ENCODE results near the gene USH1G. TPM values are rescaled to one million over a fixed set of nuclear protein-coding genes. Genes with fewer than 3 reads are reported as not detected.

The USH1G gene
- not detected in 2 replicates for total RNA-seq

DNA sequence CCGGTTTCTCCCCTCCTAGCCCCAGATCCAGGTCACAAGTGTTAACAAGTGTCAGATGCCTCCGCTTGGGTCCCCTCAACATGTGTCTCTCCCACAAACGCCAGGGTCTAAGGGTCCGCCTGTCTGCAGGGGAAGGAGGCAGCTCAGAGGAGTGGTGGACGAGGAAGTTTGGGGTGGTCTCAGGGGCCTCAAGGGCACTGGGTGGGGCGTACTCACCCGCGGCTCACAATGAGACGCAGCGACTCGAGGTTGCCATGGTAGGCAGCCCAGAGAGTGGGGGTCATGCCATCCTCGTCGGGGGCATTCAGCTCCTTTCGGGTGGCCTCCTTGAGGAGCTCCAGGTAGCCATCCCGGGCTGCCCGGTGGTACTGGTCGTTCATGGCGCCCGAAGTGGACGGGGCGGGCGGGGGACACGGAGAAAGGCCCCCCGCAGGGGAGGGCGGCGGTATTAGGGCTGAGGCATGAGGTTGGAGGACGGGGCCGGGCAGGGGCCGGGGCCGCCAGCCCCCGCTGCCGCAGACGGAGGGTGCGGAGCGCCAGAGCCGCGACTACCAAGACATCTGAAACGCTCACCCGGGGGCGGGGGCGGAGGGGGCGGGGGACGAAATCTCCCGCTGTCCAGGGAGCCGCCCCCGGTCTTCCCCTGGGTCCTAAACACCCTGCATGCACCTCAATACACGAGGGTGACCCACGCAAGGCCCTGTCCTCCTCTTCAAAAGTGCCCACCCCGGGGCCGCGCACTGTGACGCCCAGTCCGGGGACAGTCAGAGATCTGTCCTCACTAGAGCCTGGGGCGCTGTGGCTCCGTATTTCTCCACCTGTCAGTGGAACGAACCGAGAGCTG is at the start of gene USH1G:
Gene USH1G, minus strand, starts transcription at position 562 of the 844 bp plus-strand sequence. Its CDS starts 182 bp downstream, at position 380.

GRCh38 chr17:74972107-74972972 is 49.3 kb upstream of the USH1G start, which contains the start of gene HID1:
Gene HID1 (minus strand): TSS chr17:74972759. CDS start chr17:74972656, 103 bp downstream.

GRCh38 chr17:74935585-74936469 is 12.8 kb upstream of the USH1G start, which contains the start of gene OTOP3:
Gene OTOP3 (plus strand): TSS chr17:74935898. CDS start chr17:74935922, 24 bp downstream.

DNA sequence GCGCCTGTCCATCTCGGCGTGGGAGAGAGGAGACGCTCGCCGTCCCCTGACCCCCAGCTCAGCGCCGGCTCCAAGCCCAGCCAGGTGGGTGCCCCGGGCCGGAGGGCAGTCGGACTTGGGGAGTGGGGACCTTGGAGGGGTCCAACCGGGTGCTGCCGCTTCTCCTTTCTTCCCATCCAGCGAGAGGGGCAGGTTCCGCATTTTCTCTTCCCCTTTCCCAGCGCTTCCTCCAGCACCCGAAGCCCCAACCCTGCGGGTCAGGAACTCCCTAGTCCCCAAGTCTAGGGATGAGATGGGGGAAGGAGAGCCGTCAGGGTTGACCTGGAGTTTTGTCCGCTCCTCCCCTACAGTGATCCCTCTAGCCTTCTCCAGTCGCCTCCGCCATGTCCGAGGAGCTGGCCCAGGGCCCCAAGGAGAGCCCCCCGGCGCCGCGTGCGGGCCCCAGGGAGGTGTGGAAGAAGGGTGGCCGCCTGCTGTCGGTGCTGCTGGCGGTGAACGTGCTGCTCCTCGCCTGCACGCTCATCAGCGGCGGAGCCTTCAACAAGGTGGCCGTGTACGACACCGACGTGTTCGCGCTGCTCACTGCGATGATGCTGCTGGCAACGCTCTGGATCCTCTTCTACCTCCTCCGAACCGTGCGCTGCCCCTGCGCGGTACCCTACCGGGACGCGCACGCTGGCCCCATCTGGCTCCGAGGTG is 1.3 kb upstream of the USH1G start, which contains the start of gene OTOP2:
Gene OTOP2, plus strand, starts transcription at position 24 of the 699 bp plus-strand sequence. Its CDS starts 360 bp downstream, at position 384.

GRCh38 chr17:74892974-74893911 is 29.8 kb downstream of the USH1G start, which contains the start of gene FADS6:
Gene FADS6 (minus strand): TSS chr17:74893633. CDS start chr17:74893595, 38 bp downstream.

DNA sequence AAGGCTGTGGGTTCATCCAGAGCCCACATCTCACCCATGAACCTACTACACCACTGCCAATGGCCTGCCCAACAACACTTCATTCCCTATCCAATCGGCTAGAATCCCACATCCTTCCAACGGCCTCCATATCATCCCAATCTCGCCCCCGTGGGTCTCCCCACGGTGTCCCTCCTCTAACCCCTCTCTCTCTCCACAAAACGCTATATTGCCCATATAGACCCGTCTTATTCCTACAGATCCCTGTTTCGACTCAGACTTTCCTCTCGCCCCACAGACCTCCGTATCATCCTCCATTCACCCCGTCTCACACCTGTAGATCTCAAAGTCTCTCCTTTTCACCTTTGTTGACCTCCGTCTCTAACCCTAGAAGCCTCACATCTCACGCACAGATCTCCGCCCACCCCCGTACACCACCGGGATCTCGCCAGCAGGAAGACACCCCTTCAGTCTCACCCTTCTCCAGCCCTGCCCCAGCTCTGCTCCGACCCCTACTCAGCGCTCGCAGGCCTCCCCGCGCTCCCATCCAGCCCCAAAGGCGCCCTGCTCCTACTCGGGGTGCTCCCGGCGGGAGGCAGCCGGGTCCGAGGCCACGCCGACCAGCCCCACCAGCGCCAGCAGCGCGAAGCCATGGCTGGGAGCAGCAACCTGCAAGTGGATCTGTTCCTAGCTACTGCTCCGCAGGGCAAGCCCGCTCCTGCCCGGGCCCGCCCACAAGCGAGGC is 50.6 kb downstream of the USH1G start, which contains the start of gene FDXR:
Gene FDXR, minus strand, starts transcription at position 682 of the 724 bp plus-strand sequence. Its CDS starts 50 bp downstream, at position 632.

Other genes starting within 250 kb of the USH1G start
- gene CD300LF, start 210.3 kb downstream of the USH1G start, total RNA-seq = not detected in 2 replicates
- gene RAB37, start 186.0 kb downstream of the USH1G start, total RNA-seq = 0.19 and 0.27 TPM in 2 replicates
- gene NHERF1, start 174.6 kb downstream of the USH1G start, total RNA-seq = 6.7 and 8.2 TPM in 2 replicates
- 27.5 and 37.6 TPM in 2 replicates for gene NAT9, start 146.9 kb downstream of the USH1G start, total RNA-seq
- 0.09 and 0.19 TPM in 2 replicates for gene GRIN2C, start 63.4 kb downstream of the USH1G start, total RNA-seq
- gene FDXR, start 50.3 kb downstream of the USH1G start, total RNA-seq = 38.9 and 64.7 TPM in 2 replicates
- not detected in 2 replicates for gene FADS6, start 29.6 kb downstream of the USH1G start, total RNA-seq
- gene OTOP2, start 1.0 kb upstream of the USH1G start, total RNA-seq = not detected in 2 replicates
- not detected in 2 replicates for gene OTOP3, start 12.6 kb upstream of the USH1G start, total RNA-seq
- 8.3 and 11.5 TPM in 2 replicates for gene HID1, start 49.5 kb upstream of the USH1G start, total RNA-seq
- gene CDR2L, start 64.4 kb upstream of the USH1G start, total RNA-seq = 13.1 and 18.7 TPM in 2 replicates
- gene MRPL58, start 89.4 kb upstream of the USH1G start, total RNA-seq = 31.3 and 40.7 TPM in 2 replicates
- 220 and 246 TPM in 2 replicates for gene ATP5PD, start 123.7 kb upstream of the USH1G start, total RNA-seq
- gene KCTD2, start 124.0 kb upstream of the USH1G start, total RNA-seq = 11.2 and 12.1 TPM in 2 replicates
- 5.8 and 8.1 TPM in 2 replicates for gene SLC16A5, start 164.7 kb upstream of the USH1G start, total RNA-seq
- gene ARMC7, start 186.7 kb upstream of the USH1G start, total RNA-seq = 2.4 and 3.9 TPM in 2 replicates
- 11.3 and 23.4 TPM in 2 replicates for gene NT5C, start 208.5 kb upstream of the USH1G start, total RNA-seq
- gene JPT1, start 231.3 kb upstream of the USH1G start, total RNA-seq = 126 and 201 TPM in 2 replicates

Measured in endothelial cell of coronary artery (primary cell).